Progenitor cell of endocrine pancreas (in vitro differentiated cells): ENCODE measurements around the gene GUCY1A2. TPM values are rescaled to one million over a fixed set of nuclear protein-coding genes. Genes with fewer than 3 reads are reported as not detected.
"Not testable (repeated sequence)": the region's sequence is repeated elsewhere in the genome, so short reads cannot be mapped to it uniquely, and the experiment has no call there.

Experiments used
- DNase-seq: peaks from one replicate; pipeline ENCODE4 v3.0.0; 2021; ENCODE audit warnings: low spot score; ENCODE audit not compliant: unreplicated experiment
- H3K27ac Mint-ChIP-seq: 2 replicates; pipeline ENCODE4 v1.8.0; 2021; ENCODE audit warnings: mild to moderate bottlenecking, moderate library complexity, mixed read lengths
- H3K27me3 Mint-ChIP-seq: 2 replicates; pipeline ENCODE4 v1.8.0; 2021; ENCODE audit warnings: mixed read lengths
- H3K36me3 Mint-ChIP-seq: 2 replicates; pipeline ENCODE4 v1.8.0; 2022; ENCODE audit warnings: mixed read lengths; ENCODE audit not compliant: insufficient read depth
- H3K4me1 Mint-ChIP-seq: 2 replicates; pipeline ENCODE4 v1.8.0; 2021; ENCODE audit warnings: low read depth, mixed read lengths
- H3K4me3 Mint-ChIP-seq: 2 replicates; pipeline ENCODE4 v1.8.0; 2021; ENCODE audit warnings: low read depth, mild to moderate bottlenecking, moderate library complexity, mixed read lengths
- H3K9me3 Mint-ChIP-seq: 2 replicates; pipeline ENCODE4 v1.8.0; 2021; ENCODE audit warnings: low read depth, mixed read lengths
- CTCF ChIP-seq: fragments of 200-600 bp; sonication (generic); IDR thresholded peaks from one replicate; pipeline ENCODE4 v1.5.0; 2021; ENCODE audit warnings: antibody characterized with exemption, mild to moderate bottlenecking; ENCODE audit not compliant: unreplicated experiment
- long read RNA-seq: library from polyadenylated mRNA; unstranded; transcript quantifications from one replicate; pipeline ENCODE4 v2.0.0, GENCODE V29; 2020
- total RNA-seq: library from RNA; stranded (reverse); gene quantifications from 2 replicates; pipeline ENCODE4 v1.2.1, GENCODE V29; 2021

Gene GUCY1A2
- total RNA-seq, result 36.5 and 38.5 TPM in 2 replicates
- long read RNA-seq, partial matches to known transcripts, result 1 of 14 reads
- long read RNA-seq, other reads (novel, unspliced or antisense), result 13 of 14 reads

- Mint-ChIP-seq H3K27me3 (peaks cover 16% of the 10 kb centered on the region), H3K9me3 (no peaks in the 10 kb centered on the region), H3K36me3 (no peaks in the 10 kb centered on the region), H3K27ac (peak within 1 kb of the TSS; percentile 90), H3K4me3 (peak within 1 kb of the TSS; percentile 85), H3K4me1 (peaks cover 26% of the 10 kb centered on the region)
- no peak for TF ChIP-seq CTCF
- DNase-seq, result peak; percentile 15
Observed at GRCh38 chr11:107018219-107018901, at the start of gene GUCY1A2. TSS of gene GUCY1A2 (minus strand) at chr11:107018476. CDS start at chr11:107018055, 421 bp downstream.

- TF ChIP-seq CTCF, result no peak
- no peak overlapping the region for H3K4me3 Mint-ChIP-seq
- no peak for DNase-seq
- H3K9me3 Mint-ChIP-seq, result peaks cover 28% of the 10 kb centered on the region
- peaks cover 2% of the 10 kb centered on the region for H3K36me3 Mint-ChIP-seq
- no peaks in the 10 kb centered on the region for H3K4me1 Mint-ChIP-seq
- no peak overlapping the region for H3K27ac Mint-ChIP-seq
- H3K27me3 Mint-ChIP-seq, result no peaks in the 10 kb centered on the region
Observed at GRCh38 chr11:107054391-107054790, 36.1 kb upstream of the GUCY1A2 start.

GRCh38 chr11:107051332-107051731 lies 33.1 kb upstream of the GUCY1A2 start:
- H3K36me3 Mint-ChIP-seq, H3K27me3 Mint-ChIP-seq, H3K27ac Mint-ChIP-seq, H3K4me1 Mint-ChIP-seq, H3K4me3 Mint-ChIP-seq, DNase-seq: not testable (repeated sequence)
- peaks cover 29% of the 10 kb centered on the region for H3K9me3 Mint-ChIP-seq

GRCh38 chr11:107050899-107051298 lies 32.6 kb upstream of the GUCY1A2 start:
- DNase-seq, H3K36me3 Mint-ChIP-seq, H3K4me1 Mint-ChIP-seq, H3K27ac Mint-ChIP-seq, H3K27me3 Mint-ChIP-seq, H3K4me3 Mint-ChIP-seq: not testable (repeated sequence)
- H3K9me3 Mint-ChIP-seq, result peaks cover 29% of the 10 kb centered on the region

- H3K36me3 Mint-ChIP-seq, result peaks cover 2% of the 10 kb centered on the region
- peaks cover 29% of the 10 kb centered on the region for H3K9me3 Mint-ChIP-seq
- no peaks in the 10 kb centered on the region for H3K27me3 Mint-ChIP-seq
- DNase-seq, result no peak
- no peak overlapping the region for H3K27ac Mint-ChIP-seq
- no peak for TF ChIP-seq CTCF
- H3K4me1 Mint-ChIP-seq, result no peaks in the 10 kb centered on the region
- H3K4me3 Mint-ChIP-seq, result no peak overlapping the region
Observed at GRCh38 chr11:107050121-107050520, 31.8 kb upstream of the GUCY1A2 start.

GRCh38 chr11:107044503-107044902 lies 26.2 kb upstream of the GUCY1A2 start:
- H3K27ac Mint-ChIP-seq, result no peak overlapping the region
- H3K9me3 Mint-ChIP-seq, result peaks cover 8% of the 10 kb centered on the region
- no peak for TF ChIP-seq CTCF
- no peak for DNase-seq
- H3K27me3 Mint-ChIP-seq, result no peaks in the 10 kb centered on the region
- H3K36me3 Mint-ChIP-seq, result peaks cover 3% of the 10 kb centered on the region
- no peak overlapping the region for H3K4me3 Mint-ChIP-seq
- H3K4me1 Mint-ChIP-seq, result no peaks in the 10 kb centered on the region
